Activated CD8-positive, alpha-beta memory T cell treated with anti-CD3 and anti-CD28 coated beads, Interleukin-2, amount 50 U/mL, for 1 hour (primary cell): Measurements from ENCODE around the gene ANKRA2.
A peak's percentile ranks its signal among the peaks of the same experiment; 100 is the strongest.
"Not testable (repeated sequence)": the region's sequence is repeated elsewhere in the genome, so short reads cannot be mapped to it uniquely, and the experiment has no call there.

Source experiments
- DNase-seq: peaks from one replicate; pipeline ENCODE4 v3.0.0-alpha.2; 2020; ENCODE audit errors: extremely low read depth

ANKRA2 gene

DNA sequence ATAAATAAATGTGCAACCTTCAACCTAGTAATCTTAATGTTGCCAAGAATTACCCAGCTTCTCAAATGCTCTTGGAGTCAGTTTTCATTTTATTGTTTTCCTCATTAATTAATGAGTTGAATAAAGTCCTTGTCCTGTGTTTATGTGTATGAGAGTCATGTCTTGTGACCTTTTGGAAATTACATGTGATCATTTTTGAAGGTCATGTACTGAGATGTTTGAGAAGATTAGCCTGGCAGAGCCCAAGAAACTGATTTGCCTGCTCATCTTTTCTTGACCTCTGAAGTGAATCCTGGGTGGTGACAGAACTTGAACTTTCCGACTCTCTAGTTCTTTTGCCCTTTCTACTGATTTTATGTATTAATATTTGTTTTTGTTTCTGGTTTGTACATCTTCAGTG lies 15.4 kb downstream of the ANKRA2 start:
- no peak for DNase-seq

DNA sequence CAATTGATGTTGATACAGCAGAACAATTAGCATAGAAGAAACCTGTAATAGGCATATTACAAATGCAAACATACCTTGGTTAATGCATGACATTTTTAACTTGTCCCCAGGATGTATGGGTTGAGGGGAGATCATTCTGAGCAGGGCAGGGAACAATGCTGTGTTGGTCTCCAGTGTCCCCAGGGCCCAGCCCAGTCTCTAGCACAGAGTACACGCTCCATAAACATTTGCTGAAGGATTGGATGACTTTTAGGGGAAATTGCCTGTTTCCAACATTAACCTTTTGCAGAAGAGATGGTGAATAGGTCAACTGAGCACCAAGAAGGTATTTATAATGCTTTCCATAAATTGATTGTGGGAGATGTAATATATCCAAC lies 20.0 kb downstream of the ANKRA2 start:
- no peak for DNase-seq

GRCh38 chr5:73544429-73545402 lies 20.7 kb downstream of the ANKRA2 start:
- DNase-seq, result no peak

- DNase-seq, result no peak
Observed at GRCh38 chr5:73542020-73542419, 23.4 kb downstream of the ANKRA2 start.

DNA sequence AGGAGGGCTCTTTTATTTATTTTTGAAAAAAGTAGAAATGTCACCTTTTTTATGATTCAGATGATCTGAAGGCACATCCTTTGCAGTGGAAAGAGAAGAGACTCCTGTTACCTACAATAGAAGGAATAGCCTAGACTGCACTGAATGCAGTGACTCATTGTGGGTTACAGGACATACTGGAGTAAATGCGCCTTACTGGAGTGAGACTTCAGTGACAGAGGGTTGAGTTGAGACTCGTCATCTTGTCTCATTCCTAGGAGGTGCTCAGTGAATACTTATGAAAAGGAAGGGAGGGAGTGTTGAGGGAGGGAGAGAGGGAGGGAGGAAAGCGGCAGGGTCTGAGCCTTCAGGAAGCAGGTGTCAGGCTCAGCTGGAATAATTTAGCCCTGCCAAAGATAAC lies 25.2 kb downstream of the ANKRA2 start:
- no peak for DNase-seq

- no peak for DNase-seq
Observed at GRCh38 chr5:73539730-73540129, 25.7 kb downstream of the ANKRA2 start.

DNA sequence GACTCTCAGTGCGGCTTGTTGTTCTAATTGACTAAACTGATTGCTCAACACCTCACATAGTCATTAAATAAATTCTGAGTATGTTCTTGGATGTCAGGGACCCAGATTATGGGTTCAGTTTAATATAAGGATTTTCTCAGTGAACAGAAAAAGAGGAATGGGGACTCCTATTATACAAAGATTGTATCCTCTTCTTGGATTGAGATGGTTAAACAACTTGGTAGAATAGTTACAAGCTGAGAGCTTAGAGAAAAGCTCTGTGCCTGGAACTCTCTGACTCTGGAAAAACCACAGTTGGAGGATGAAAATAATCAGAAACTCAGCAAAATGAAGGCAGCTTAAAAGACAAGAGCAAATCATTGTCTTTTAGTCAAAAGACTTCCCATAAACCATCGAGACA lies 30.5 kb downstream of the ANKRA2 start:
- DNase-seq, result no peak

DNA sequence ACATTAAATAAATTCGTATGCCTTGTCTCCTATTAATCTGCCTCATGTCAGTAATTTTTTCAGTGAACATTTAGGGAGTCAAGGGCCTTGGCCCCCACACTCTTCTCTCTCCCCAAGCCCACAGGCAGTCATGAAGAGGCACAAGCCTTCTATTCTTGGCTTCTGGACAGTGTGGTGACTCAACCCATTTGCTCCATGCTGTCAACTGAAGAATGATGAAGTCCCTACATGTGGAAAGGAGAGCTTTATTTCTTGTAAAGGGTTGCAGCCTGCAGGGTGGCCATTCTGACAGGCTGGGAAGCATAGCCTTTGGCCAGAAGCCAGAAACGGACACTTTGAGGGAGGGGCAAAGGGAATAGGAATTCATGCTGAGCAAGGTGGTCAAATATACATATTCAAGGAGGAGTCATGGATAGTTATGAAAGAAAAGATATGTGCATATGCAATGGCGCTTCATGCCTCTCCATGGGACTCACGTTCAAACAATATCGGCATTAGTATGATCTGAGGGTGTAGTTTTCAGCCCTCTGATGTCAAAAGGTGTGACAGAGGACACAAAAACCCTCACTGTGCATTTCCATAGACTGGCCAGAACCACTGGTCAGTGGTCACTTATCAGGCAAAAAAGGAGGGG lies 31.3 kb downstream of the ANKRA2 start:
- DNase-seq, result no peak

- no peak for DNase-seq
Observed at GRCh38 chr5:73532195-73532594, 33.2 kb downstream of the ANKRA2 start.

DNA sequence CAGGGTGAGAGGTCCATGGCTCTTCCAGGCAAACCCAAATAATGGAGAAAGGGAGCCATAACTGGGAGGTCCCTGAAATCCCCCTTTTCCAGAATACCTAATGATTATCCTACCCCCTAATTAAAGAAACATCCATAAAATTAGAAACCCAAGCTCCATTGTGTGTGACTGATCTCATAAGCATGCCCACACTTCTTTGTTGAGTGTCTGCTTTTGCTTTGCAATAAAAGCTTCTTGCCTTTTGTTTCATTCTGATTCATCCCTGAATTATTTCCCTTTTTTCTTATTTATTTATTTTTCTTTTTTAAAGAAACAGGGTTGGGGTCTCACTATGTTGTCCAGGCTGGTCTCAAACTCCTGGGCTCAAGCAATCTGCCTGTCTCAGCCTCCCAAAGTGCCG lies 34.1 kb downstream of the ANKRA2 start:
- DNase-seq, result no peak

GRCh38 chr5:73529081-73529480 lies 36.4 kb downstream of the ANKRA2 start:
- no peak for DNase-seq

- DNase-seq, result no peak
Observed at GRCh38 chr5:73528248-73528647, 37.2 kb downstream of the ANKRA2 start.

GRCh38 chr5:73525606-73526203 lies 39.7 kb downstream of the ANKRA2 start:
- no peak for DNase-seq

DNA sequence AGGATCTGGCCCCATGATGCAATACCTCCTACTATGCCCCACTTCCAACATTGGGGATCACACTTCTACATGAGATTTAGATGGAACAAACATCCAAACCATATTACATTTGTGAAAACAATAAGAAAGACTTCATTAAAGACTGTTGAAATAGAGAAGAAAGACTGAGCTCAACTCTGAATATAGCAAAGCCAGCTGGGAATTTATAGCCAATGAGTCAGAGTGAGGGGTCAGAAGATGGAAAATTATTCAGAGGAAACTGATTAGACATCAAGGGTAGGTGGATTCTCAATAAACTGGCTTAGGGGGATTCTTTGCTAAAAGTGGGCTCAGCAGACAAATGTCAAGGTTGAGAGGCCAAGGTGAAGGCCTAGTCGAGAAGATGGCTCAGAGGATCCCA lies 41.6 kb downstream of the ANKRA2 start:
- no peak for DNase-seq

GRCh38 chr5:73522989-73523388 lies 42.5 kb downstream of the ANKRA2 start:
- no peak for DNase-seq

DNA sequence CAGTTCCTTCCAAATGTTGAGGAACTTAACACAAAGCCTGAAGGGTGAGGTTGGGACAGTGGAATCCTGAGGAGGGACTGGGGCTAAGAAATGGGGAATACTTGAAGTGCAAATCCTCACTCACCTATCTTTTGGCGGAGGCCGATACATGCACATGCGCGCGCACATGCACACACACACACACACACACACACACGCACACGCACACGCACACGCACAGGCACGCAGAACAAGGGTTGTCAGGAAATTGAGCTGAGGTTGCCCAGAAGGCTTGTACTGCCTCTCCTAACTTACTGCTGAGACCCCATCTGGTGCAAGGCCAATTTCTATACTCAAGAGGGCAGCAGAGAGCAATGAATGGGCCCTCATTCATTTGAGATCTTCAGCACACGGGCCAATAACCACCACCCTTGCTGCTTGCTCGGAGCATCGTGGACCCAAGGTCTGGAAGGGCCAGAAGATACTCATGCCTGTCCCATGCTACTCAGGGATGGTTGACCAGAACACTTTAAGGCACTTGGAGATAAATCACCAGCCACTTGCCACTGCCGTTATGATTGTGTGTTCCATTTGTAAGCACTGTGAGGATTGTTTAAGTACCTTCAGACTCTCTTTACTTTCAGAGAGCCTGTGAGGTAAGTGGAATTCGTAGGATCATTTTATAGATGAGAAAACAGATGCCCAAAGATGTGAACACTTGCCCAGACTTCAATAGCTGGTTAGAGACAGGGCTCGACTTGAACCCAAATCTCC lies 45.7 kb downstream of the ANKRA2 start:
- DNase-seq, result peak; percentile 31

- no peak for DNase-seq
Observed at GRCh38 chr5:73515232-73515631, 50.2 kb downstream of the ANKRA2 start.

DNA sequence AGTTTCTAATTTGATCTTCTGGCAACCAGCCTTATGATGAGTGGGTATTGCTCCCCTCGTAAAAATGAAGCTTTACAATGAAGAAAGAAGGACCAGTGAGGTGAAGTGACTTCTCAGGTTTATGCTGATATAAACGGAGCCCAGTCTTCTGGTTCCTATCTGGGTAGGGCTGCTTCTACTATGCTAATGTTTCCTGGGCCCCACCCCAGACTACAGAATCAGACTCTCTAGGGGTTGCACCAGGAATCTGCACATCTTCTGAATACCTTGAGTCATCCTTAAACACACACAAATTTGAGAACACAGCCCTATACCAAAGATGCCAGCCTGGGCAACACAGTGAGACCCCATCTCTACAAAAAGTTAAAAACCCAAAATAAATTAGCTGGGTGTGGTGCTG lies 51.0 kb downstream of the ANKRA2 start:
- DNase-seq, result no peak

DNA sequence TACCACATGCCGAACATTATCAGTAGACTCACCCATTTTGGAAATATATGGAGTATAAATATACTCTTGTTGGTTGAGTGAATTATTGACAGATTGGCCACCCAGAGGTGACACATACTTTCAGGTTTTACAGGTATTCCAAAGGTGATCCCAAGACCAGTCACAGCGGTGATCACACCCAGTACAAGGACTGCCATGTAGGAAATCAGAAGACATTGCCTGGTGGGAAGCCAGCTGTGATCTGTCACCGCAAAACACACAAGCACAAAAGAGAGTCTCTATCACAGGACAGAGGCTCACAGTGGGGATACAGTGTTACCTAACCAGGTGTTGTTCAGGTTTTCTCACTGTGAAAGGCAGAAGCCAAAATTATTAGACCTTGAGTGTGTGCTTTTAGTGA lies 51.4 kb downstream of the ANKRA2 start:
- no peak for DNase-seq

DNA sequence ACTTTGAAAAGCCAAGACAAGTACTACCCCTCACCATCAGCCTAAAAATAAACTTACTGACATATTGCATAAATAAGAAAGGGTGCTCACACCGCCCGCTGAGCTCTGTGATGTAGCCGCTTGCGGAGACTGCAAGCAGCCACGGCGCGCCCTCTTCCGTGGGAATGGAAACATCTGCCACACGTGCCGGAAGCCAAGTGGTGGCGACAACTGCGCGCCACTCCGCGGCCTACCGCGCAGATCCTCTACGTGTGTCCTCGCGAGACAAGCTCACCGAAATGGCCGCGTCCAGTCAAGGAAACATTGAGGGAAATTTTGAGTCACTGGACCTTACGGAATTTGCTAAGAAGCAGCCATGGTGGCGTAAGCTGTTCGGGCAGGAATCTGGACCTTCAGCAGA lies 56.9 kb downstream of the ANKRA2 start:
- not testable (repeated sequence) for DNase-seq

DNA sequence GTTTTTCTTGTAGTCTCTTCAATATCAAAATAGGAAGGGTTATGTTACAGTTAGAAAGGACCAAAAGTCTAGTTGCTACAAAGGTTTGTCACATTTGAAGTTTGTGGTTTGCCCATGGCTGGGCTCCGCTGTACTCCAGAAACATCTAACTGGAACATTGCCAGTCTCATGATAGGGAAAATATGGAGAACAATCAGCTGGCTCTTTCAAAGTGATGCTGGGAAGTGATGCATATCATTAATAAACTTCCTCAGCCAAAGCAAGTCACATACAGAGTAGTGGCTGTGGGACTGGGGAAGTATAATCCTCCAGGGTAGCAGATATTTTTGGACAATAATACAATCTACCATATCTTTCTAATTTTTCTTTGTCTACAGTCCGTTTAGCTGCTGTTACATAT lies 58.4 kb downstream of the ANKRA2 start:
- no peak for DNase-seq

DNA sequence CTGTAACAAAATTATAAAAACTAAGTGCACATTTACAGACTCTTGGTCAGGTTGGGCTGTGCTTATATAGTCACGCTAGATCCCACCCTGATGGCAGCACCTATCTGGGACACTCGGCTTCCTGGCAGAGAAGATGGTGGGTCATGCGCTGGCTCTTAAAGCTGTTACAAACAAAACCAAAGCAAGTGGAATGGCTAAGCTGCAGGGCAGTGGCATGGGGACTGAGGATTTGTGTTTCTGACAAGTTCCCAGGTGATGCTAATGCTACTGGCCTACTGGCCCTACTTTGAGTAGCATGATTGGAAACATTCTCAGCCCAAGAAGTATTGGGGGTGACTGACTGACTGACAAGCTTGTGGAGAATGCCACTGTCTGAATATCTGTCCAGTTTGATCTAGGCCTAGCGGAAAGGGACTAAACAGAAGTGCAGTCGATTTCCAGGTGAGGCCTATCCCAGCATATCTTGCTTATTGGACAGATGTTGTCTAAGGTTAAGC lies 58.9 kb downstream of the ANKRA2 start:
- DNase-seq, result no peak
